CD14-positive monocyte (primary cell): Measurements from ENCODE around the gene CSF2. TPM values are rescaled to one million over a fixed set of nuclear protein-coding genes. Genes with fewer than 3 reads are reported as not detected.

Experiments
- DNase-seq, 3 donors: peaks; one replicate each; pipeline ENCODE4 v3.0.0-alpha.2; 2011 to 2022
- H2AFZ ChIP-seq: 2 replicates; pipeline ENCODE4 v1.6.0; 2012; ENCODE audit warnings: mild to moderate bottlenecking, low read depth, low read length, inconsistent platforms; ENCODE audit not compliant: insufficient read depth, poor library complexity, severe bottlenecking
- H3K27ac ChIP-seq, 2 donors: 1 replicate in 1 of 2; 2 replicates in 1 of 2; pipeline ENCODE4 v1.5.1; 2012 to 2013; ENCODE audit warnings: low read length in 2 of 2, control low read depth in 1 of 2, inconsistent platforms in 1 of 2, low read depth in 1 of 2, mild to moderate bottlenecking in 1 of 2
- H3K27me3 ChIP-seq, 2 donors: one replicate each; pipeline versions ENCODE4 v1.6.0 to v1.6.1; 2011 to 2013; ENCODE audit warnings: low read length in 2 of 2; ENCODE audit not compliant: control insufficient read depth in 2 of 2, insufficient read depth in 2 of 2
- H3K36me3 ChIP-seq, 2 donors: replicated peaks in 1 of 2; 1 replicate in 1 of 2; 2 replicates in 1 of 2; pipeline versions ENCODE4 v1.5.1 to v1.6.1; 2012 to 2013; ENCODE audit warnings: low read length in 2 of 2, control low read depth in 1 of 2, inconsistent platforms in 1 of 2, mild to moderate bottlenecking in 1 of 2; ENCODE audit not compliant: insufficient read depth in 2 of 2, control insufficient read depth in 1 of 2
- H3K4me1 ChIP-seq, 2 donors: 1 replicate in 1 of 2; 2 replicates in 1 of 2; pipeline versions ENCODE4 v1.5.1 to v1.6.1; 2012 to 2013; ENCODE audit warnings: low read length in 2 of 2, control low read depth in 1 of 2, inconsistent platforms in 1 of 2, mild to moderate bottlenecking in 1 of 2, moderate library complexity in 1 of 2; ENCODE audit not compliant: insufficient read depth in 2 of 2, control insufficient read depth in 1 of 2
- H3K4me2 ChIP-seq: replicated peaks from 2 replicates; pipeline ENCODE3; 2012; ENCODE audit warnings: low read length, moderate library complexity, mild to moderate bottlenecking; ENCODE audit not compliant: poor library complexity, severe bottlenecking; ENCODE audit errors: extremely low read depth
- H3K4me3 ChIP-seq, 3 experiments: fragments of 200-600 bp in 1 of 3; sonication (generic) in 1 of 3; replicated peaks in 1 of 3; 1 replicate in 2 of 3; 2 replicates in 1 of 3; pipeline ENCODE4 v1.5.1; 2011 to 2013; ENCODE audit warnings: low read length in 3 of 3, mild to moderate bottlenecking in 3 of 3, control low read depth in 2 of 3, low read depth in 2 of 3, inconsistent platforms in 1 of 3, moderate library complexity in 1 of 3
- H3K79me2 ChIP-seq: 2 replicates; pipeline ENCODE4 v1.6.0; 2012; ENCODE audit warnings: mild to moderate bottlenecking, control low read depth, inconsistent platforms, low read length, moderate library complexity; ENCODE audit not compliant: insufficient read depth
- H3K9ac ChIP-seq: 2 replicates; pipeline ENCODE4 v1.6.0; 2017; ENCODE audit warnings: low read length, mild to moderate bottlenecking; ENCODE audit not compliant: insufficient read depth, poor library complexity, severe bottlenecking
- H3K9me3 ChIP-seq, 2 donors: replicated peaks in 1 of 2; 1 replicate in 1 of 2; 2 replicates in 1 of 2; pipeline versions ENCODE4 v1.5.1 to v1.6.1; 2012 to 2013; ENCODE audit warnings: low read length in 2 of 2, control low read depth in 1 of 2; ENCODE audit not compliant: control insufficient read depth in 1 of 2, insufficient read depth in 1 of 2
- H4K20me1 ChIP-seq: 2 replicates; pipeline ENCODE4 v1.6.0; 2012; ENCODE audit warnings: mild to moderate bottlenecking, low read length, control low read depth, moderate library complexity; ENCODE audit not compliant: insufficient read depth
- H3K27ac Mint-ChIP-seq, 7 donors: one replicate each; pipeline ENCODE4 v1.8.0; 2020; ENCODE audit warnings: mild to moderate bottlenecking in 7 of 7, mixed read lengths in 7 of 7, moderate library complexity in 6 of 7, inconsistent platforms in 2 of 7
- H3K27me3 Mint-ChIP-seq, 3 donors: one replicate each; pipeline ENCODE4 v1.8.0; 2021 to 2022; ENCODE audit warnings: low read depth in 3 of 3, mild to moderate bottlenecking in 3 of 3, mixed read lengths in 3 of 3, moderate library complexity in 3 of 3, inconsistent platforms in 1 of 3
- H3K36me3 Mint-ChIP-seq, 2 donors: one replicate each; pipeline ENCODE4 v1.8.0; 2020; ENCODE audit warnings: mixed read lengths in 2 of 2, inconsistent platforms in 1 of 2, mild to moderate bottlenecking in 1 of 2
- H3K4me1 Mint-ChIP-seq: one replicate; pipeline ENCODE4 v1.8.0; 2020; ENCODE audit warnings: mild to moderate bottlenecking, mixed read lengths
- H3K4me3 Mint-ChIP-seq, 2 donors: one replicate each; pipeline ENCODE4 v1.8.0; 2020; ENCODE audit warnings: mild to moderate bottlenecking in 2 of 2, mixed read lengths in 2 of 2, moderate library complexity in 1 of 2
- H3K9me3 Mint-ChIP-seq, 7 donors: one replicate each; pipeline ENCODE4 v1.8.0; 2020 to 2022; ENCODE audit warnings: mixed read lengths in 7 of 7, mild to moderate bottlenecking in 6 of 7, moderate library complexity in 6 of 7, inconsistent platforms in 2 of 7
- CTCF ChIP-seq: fragments of 200-600 bp; IDR thresholded peaks from one replicate; pipeline ENCODE4 v1.8.0; 2022; ENCODE audit warnings: antibody characterized with exemption, mild to moderate bottlenecking
- WGBS: methylation state at CpG from one replicate; pipeline ENCODE4 v1.1.5; 2013; ENCODE audit warnings: missing lambda C conversion rate; ENCODE audit not compliant: insufficient coverage; 5-methylcytosine and 5-hydroxymethylcytosine counted together
- intact Hi-C, 2 donors: fragments of 100-400 bp; cut with micrococcal nuclease; formaldehyde crosslinking; loops; one replicate each; pipeline versions ENCODE4 v1.15.0 to v1.15.1; 2023
- polyA plus RNA-seq, 3 donors: library from polyadenylated mRNA; depleted of rRNA in 1 of 3; unstranded in 2 of 3; stranded (reverse) in 1 of 3; fragments of 300-500 nt in 2 of 3; fragments of >200 nt in 1 of 3; fragmentation: Illumina TruSeq in 2 of 3; gene quantifications; 1 replicate in 2 of 3; 2 replicates in 1 of 3; pipeline ENCODE4 v1.2.3, GENCODE V29; 2012 to 2021

CSF2 gene
- polyA plus RNA-seq, 3 donors = not detected

- no peak for DNase-seq
- Mint-ChIP-seq H3K36me3 (peaks cover 0 to 5% of the 10 kb centered on the region in 2 donors), H3K27me3 (peaks cover 11 to 14% (median 13%) of the 10 kb centered on the region in 3 donors), H3K4me1 (peaks cover 25% of the 10 kb centered on the region), H3K27ac (no peak overlapping the region), H3K4me3 (no peak overlapping the region), H3K9me3 (peaks cover 3 to 15% (median 6%) of the 10 kb centered on the region in 7 donors)
- no peak overlapping the region for H3K27ac ChIP-seq
- no peaks in the 10 kb centered on the region for H3K79me2 ChIP-seq
- no peaks in the 10 kb centered on the region for H4K20me1 ChIP-seq
- TF ChIP-seq CTCF = no peak
- WGBS = 83% methylated on average over 1 of the region's 3 CpGs
- intact Hi-C loops = no loop called here
- peaks cover 0 to 4% of the 10 kb centered on the region in 2 donors for H3K9me3 ChIP-seq
- no peak overlapping the region for H3K4me3 ChIP-seq
- no peaks in the 10 kb centered on the region for H3K36me3 ChIP-seq
- H3K9ac ChIP-seq = no peak overlapping the region
- peaks cover 9 to 19% of the 10 kb centered on the region in 2 donors for H3K4me1 ChIP-seq
- H2AFZ ChIP-seq = peak overlapping the region; percentile 24
- no peaks in the 10 kb centered on the region for H3K27me3 ChIP-seq
- H3K4me2 ChIP-seq = no peak overlapping the region
These were observed 36.0 kb downstream of the CSF2 start for GRCh38 chr5:132109494-132110053.

GRCh38 chr5:132110195-132110594 lies 36.6 kb downstream of the CSF2 start:
- H3K36me3 ChIP-seq = no peaks in the 10 kb centered on the region
- H3K4me2 ChIP-seq = no peak overlapping the region
- peaks cover 0 to 4% of the 10 kb centered on the region in 2 donors for H3K9me3 ChIP-seq
- no peak for DNase-seq
- no peak overlapping the region for H3K27ac Mint-ChIP-seq
- H3K27me3 Mint-ChIP-seq = peaks cover 6 to 13% (median 10%) of the 10 kb centered on the region in 3 donors
- intact Hi-C loops = no loop called here
- peaks cover 28% of the 10 kb centered on the region for H3K4me1 Mint-ChIP-seq
- no peaks in the 10 kb centered on the region for H4K20me1 ChIP-seq
- no peaks in the 10 kb centered on the region for H3K27me3 ChIP-seq
- no peak overlapping the region for H3K9ac ChIP-seq
- no peaks in the 10 kb centered on the region for H3K79me2 ChIP-seq
- H3K36me3 Mint-ChIP-seq = peaks cover 0 to 5% of the 10 kb centered on the region in 2 donors
- H3K4me3 ChIP-seq = no peak overlapping the region
- no peak overlapping the region for H2AFZ ChIP-seq
- H3K4me1 ChIP-seq = peaks cover 14 to 22% of the 10 kb centered on the region in 2 donors
- no CpG with 5 or more reads among the region's 3 CpGs for WGBS
- H3K27ac ChIP-seq = no peak overlapping the region
- no peak for TF ChIP-seq CTCF
- peaks cover 3 to 15% (median 6%) of the 10 kb centered on the region in 7 donors for H3K9me3 Mint-ChIP-seq
- H3K4me3 Mint-ChIP-seq = no peak overlapping the region
